C4-2B (cell line): ENCODE results near the gene MAPK8IP3.
A peak's percentile ranks its signal among the peaks of the same experiment; 100 is the strongest.

Source experiments
- H3K27ac ChIP-seq: fragments of 450-650 bp; 2 replicates; pipeline ENCODE4 v1.5.1; 2017
- ZFX ChIP-seq: fragments of 450-650 bp; IDR thresholded peaks from 2 replicates; pipeline ENCODE4 v1.6.1; 2017
- TF ChIP-seq, protein P1 (sequence below): fragments of 450-650 bp; conservative IDR thresholded peaks from 2 replicates; pipeline ENCODE4 v1.5.1; 2017; ENCODE audit warnings: mild to moderate bottlenecking

Gene MAPK8IP3

DNA sequence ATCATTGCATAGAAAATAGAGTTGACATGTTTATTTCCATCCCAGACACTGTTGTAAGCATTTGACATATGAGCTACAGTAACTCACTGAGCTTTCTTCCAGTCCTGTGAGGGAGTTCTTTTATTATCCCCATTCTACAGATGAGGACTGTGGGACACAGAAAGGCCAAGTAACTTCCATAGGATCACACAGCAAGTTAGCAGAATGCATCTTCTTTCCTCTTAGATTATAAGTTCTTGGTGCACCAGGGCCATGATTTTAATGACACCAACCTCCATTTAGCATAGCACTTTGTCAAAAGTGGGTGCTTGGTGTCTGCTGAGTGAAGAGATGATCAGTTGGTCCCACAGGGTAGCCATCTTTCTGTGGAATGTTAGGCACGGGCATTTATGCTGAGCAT is 15.2 kb upstream of the MAPK8IP3 start:
- TF ChIP-seq ZFX = no peak
- TF ChIP-seq, protein P1, sequence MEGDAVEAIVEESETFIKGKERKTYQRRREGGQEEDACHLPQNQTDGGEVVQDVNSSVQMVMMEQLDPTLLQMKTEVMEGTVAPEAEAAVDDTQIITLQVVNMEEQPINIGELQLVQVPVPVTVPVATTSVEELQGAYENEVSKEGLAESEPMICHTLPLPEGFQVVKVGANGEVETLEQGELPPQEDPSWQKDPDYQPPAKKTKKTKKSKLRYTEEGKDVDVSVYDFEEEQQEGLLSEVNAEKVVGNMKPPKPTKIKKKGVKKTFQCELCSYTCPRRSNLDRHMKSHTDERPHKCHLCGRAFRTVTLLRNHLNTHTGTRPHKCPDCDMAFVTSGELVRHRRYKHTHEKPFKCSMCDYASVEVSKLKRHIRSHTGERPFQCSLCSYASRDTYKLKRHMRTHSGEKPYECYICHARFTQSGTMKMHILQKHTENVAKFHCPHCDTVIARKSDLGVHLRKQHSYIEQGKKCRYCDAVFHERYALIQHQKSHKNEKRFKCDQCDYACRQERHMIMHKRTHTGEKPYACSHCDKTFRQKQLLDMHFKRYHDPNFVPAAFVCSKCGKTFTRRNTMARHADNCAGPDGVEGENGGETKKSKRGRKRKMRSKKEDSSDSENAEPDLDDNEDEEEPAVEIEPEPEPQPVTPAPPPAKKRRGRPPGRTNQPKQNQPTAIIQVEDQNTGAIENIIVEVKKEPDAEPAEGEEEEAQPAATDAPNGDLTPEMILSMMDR = no peak
- no peak overlapping the region for H3K27ac ChIP-seq

DNA sequence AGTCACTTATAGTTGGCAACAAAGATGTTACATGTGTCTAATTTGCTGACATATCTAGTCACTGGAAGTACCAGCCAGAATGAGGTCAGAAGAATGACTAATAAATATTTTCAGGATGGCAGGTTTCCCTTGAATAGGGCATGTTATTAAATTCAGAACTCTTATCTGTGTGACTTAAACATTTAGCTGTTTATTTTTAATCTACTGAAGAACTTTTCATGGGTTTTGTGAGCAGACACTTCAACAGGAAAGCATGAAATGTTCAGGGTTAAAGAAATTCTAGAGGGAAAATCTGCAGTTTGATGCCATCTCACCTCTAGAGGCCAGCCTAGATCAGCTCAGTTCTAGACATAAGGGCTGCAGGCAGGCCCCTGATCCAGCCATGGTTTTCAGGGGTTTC is 14.7 kb upstream of the MAPK8IP3 start:
- H3K27ac ChIP-seq = no peak overlapping the region
- TF ChIP-seq ZFX = no peak
- TF ChIP-seq, protein P1 = no peak

DNA sequence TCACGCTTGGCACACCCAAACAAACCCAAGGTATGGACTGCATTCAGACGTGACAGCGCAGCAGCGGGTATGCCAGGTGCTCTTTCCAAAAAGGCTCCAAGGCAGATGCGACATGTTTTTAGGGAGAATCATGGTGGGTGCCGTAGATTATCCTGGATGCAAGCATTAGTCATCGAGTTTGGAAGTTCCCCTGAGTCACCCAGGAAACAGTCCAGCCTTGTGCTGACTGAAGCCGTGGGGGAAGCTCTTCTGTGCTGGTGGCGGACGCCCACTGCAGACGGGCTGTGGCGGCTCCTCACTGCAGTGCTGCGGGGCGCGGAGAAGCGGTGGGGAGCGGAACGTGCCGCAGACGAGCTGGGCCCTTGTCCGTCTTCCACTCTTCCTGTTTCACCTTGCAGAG is 14.0 kb upstream of the MAPK8IP3 start:
- TF ChIP-seq ZFX = no peak
- TF ChIP-seq, protein P1 = no peak
- H3K27ac ChIP-seq = no peak overlapping the region

DNA sequence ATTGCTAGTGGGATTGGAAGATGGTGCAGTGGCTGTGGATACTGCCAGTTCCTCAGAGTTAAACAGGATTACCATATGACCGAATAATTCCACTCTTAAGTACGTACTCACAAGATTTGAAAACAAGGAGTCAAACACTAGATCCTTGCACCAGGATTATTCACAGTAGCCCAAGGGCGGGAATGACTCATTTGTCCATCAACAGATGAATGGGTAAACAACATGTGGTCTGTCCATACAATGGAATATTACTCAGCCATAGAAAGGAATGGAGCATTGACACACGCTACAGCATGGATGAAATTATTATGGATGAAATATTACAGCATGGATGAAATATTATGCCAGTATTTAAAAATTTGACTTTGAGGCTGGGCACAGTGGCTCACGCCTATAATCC is 9.1 kb upstream of the MAPK8IP3 start:
- no peak overlapping the region for H3K27ac ChIP-seq
- TF ChIP-seq ZFX = no peak
- TF ChIP-seq, protein P1 = no peak

DNA sequence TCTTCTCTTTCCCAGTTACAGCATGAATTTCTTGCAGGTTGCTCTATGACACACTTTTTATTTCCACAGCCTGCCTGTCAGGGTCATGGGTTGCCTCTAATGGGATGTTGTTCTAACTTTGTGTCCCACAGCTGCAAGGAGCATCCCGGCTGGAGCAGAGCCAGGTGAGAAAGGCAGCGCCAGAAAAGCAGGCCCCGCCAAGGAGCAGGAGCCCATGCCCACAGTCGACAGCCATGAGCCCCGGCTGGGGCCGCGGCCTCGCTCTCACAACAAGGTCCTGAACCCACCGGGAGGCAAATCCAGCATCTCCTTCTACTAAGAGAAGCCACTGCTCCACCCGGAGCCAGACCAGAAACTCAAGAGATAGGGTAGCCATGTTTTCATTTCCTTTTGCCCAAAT is 7.3 kb upstream of the MAPK8IP3 start:
- no peak for TF ChIP-seq ZFX
- TF ChIP-seq, protein P1 = no peak

DNA sequence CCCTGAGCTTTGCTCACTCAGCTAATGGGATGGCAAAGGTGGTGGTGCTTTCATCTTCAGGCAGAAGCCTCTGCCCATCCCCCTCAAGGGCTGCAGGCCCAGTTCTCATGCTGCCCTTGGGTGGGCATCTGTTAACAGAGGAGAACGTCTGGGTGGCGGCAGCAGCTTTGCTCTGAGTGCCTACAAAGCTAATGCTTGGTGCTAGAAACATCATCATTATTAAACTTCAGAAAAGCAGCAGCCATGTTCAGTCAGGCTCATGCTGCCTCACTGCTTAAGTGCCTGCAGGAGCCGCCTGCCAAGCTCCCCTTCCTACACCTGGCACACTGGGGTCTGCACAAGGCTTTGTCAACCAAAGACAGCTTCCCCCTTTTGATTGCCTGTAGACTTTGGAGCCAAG is 5.7 kb upstream of the MAPK8IP3 start:
- TF ChIP-seq ZFX = no peak
- TF ChIP-seq, protein P1 = no peak

More for the DNA sequence above, 7.3 kb upstream of the MAPK8IP3 start:
- H3K27ac ChIP-seq = no peak overlapping the region

DNA sequence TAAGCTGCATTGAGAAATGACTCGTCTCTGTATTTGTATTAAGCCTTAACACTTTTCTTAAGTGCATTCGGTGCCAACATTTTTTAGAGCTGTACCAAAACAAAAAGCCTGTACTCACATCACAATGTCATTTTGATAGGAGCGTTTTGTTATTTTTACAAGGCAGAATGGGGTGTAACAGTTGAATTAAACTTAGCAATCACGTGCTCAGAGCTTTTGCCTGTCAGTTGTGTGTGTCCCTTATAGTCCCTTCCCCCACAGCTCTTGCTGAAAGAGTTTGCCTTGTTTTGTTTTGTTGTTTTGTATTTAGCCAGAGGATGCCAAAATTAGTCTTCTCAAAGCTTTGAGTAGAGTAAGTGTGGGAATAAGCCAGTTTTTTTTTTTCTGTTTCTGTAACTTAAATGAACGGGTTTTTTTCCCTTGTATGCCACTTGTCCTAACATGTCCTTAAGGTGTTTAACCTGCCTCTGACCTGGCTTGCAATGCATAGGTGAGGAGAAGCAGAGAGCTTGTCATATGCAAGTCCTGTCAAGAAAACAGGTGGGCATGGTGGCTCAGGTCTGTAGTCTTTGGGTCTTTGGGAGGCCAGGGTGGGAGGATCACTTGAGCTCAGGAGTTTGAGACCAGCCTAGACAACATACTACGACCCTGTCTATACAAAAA is 4.6 kb upstream of the MAPK8IP3 start:
- TF ChIP-seq, protein P1 = no peak
- TF ChIP-seq ZFX = no peak
- no peak overlapping the region for H3K27ac ChIP-seq

More for the DNA sequence above, 5.7 kb upstream of the MAPK8IP3 start:
- H3K27ac ChIP-seq = no peak overlapping the region

DNA sequence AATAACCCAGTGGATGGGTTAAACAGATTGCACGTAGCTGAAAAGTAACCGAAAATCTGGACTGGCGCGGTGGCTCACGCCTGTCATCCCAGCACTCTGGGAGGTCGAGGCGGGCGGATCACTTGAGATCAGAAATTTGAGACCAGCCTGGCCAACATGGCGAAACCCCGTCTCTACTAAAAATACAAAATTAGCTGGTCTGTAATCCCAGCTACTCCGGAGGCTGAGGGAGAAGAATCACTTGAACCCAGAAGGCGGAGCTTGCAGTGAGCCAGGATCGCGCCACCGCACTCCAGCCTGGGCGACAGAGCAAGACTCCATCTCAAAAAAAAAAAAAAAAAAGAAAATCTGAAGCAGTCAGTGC is 689 bp upstream of the MAPK8IP3 start:
- peak overlapping the region; percentile 79 for H3K27ac ChIP-seq
